GM18505 (cell line): ENCODE measurements around the gene IRS2.

Source experiments
- ATAC-seq: cut with Tn5 transposase; IDR thresholded peaks from one replicate; pipeline ENCODE4 v1.9.1; 2021; ENCODE audit not compliant: unreplicated experiment
- POLR2A ChIP-seq: IDR thresholded peaks from 4 replicates; pipeline ENCODE4 v1.6.1; 2011; ENCODE audit warnings: borderline replicate concordance; ENCODE audit not compliant: insufficient read depth, insufficient read length; ENCODE audit errors: extremely low read depth

Gene IRS2

GRCh38 chr13:109788372-109789111 is 2.2 kb upstream of the IRS2 start:
- no peak for TF ChIP-seq POLR2A
- no peak for ATAC-seq

GRCh38 chr13:109787135-109787954 is 962 bp upstream of the IRS2 start:
- TF ChIP-seq POLR2A: no peak
- peak; percentile 10 for ATAC-seq

- TF ChIP-seq POLR2A: no peak
- peak; percentile 13 for ATAC-seq
Observed at GRCh38 chr13:109785892-109786450, 412 bp downstream of the IRS2 start.

- ATAC-seq: peak; percentile 2
- no peak for TF ChIP-seq POLR2A
Observed at GRCh38 chr13:109785141-109785891, 1.1 kb downstream of the IRS2 start.

- ATAC-seq: peak; percentile 20
Observed at GRCh38 chr13:109784590-109785140, 1.7 kb downstream of the IRS2 start.

GRCh38 chr13:109783815-109784589 is 2.4 kb downstream of the IRS2 start:
- no peak for TF ChIP-seq POLR2A
- ATAC-seq: no peak

More at GRCh38 chr13:109784590-109785140, 1.7 kb downstream of the IRS2 start:
- no peak for TF ChIP-seq POLR2A

GRCh38 chr13:109783447-109783814 is 3.0 kb downstream of the IRS2 start:
- no peak for TF ChIP-seq POLR2A
- no peak for ATAC-seq

GRCh38 chr13:109782823-109783431 is 3.5 kb downstream of the IRS2 start:
- TF ChIP-seq POLR2A: no peak
- no peak for ATAC-seq

GRCh38 chr13:109782066-109782822 is 4.1 kb downstream of the IRS2 start:
- no peak for ATAC-seq
- no peak for TF ChIP-seq POLR2A

- no peak for TF ChIP-seq POLR2A
- ATAC-seq: no peak
Observed at GRCh38 chr13:109781384-109782065, 4.9 kb downstream of the IRS2 start.
